Measurements from ENCODE around the gene TGM5.

TGM5 gene

DNA sequence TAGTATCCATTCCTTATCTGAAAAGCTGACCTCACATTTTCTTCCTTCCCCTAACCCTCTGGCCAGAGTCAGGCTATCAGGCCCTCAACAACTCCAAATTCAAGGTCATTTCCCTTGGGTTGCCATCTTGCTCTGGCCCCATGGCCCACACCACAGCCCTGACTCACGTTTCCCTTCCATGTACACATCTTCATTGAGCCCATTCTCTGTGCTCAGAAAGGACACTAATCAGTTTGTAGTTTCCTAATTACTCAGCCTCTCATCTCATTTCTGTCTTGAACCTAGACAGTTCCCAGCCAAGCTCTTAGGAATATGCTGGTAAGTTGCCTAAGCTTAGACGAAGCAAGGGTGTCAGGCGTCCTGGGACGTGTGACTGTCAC, 14.9 kb downstream of the TGM5 start:
- Histone ChIP-seq H3K27ac (ENCODE audit: low read depth, low read length) (no peak overlapping the region), H3K4me1 (ENCODE audit: control insufficient read depth, insufficient read depth, low read length) (no peaks in the 10 kb centered on the region), H3K27me3 (ENCODE audit: control insufficient read depth, insufficient read depth, low read length) (no peaks in the 10 kb centered on the region)

DNA sequence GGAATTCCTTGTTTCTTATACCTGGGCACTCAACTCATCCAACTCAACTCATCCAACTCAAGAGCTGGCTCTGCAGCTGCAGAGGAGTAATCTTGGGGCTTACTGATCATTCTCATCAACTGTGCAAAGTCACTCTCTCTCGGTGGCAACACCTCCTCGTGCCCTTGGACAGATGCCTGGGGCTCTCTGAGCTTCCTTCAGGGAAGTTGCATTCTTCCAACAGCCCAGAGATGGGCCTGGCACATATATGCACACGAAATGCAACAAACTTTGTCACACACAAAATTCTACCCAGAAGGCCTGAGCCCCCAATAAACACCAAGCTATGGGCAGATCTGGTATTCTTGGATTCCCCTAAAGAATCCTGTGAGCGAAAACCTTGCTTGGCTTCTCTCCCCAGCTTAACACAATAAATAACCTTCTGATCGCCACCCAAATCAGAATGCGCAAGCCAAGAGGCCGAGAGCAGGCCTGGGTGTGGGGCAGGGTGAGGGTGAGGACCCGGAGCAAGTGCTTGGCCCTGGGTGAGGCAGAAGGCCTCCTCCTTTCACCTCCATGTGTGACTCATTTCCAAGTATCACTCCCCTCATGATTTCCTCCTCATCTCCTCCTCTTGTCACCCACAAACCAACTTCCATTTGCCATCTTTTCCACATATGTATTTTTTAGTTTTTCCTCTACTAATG, 15.4 kb downstream of the TGM5 start:
- Histone ChIP-seq H3K4me3 (ENCODE audit: low read length) (no peak overlapping the region), H3K9ac (ENCODE audit: low read length) (no peak overlapping the region), H3K36me3 (ENCODE audit: control insufficient read depth, insufficient read depth, low read length) (no peaks in the 10 kb centered on the region), H3K4me1 (ENCODE audit: control insufficient read depth, insufficient read depth, low read length) (no peaks in the 10 kb centered on the region), H3K27me3 (ENCODE audit: control insufficient read depth, insufficient read depth, low read length) (no peaks in the 10 kb centered on the region), H3K27ac (ENCODE audit: low read depth, low read length) (no peak overlapping the region)

More for the DNA sequence above, 14.9 kb downstream of the TGM5 start:
- no peaks in the 10 kb centered on the region for H3K36me3 ChIP-seq (ENCODE audit: control insufficient read depth, insufficient read depth, low read length)
- no peak overlapping the region for H3K4me3 ChIP-seq (ENCODE audit: low read length)
- no peak overlapping the region for H3K9ac ChIP-seq (ENCODE audit: low read length)

DNA sequence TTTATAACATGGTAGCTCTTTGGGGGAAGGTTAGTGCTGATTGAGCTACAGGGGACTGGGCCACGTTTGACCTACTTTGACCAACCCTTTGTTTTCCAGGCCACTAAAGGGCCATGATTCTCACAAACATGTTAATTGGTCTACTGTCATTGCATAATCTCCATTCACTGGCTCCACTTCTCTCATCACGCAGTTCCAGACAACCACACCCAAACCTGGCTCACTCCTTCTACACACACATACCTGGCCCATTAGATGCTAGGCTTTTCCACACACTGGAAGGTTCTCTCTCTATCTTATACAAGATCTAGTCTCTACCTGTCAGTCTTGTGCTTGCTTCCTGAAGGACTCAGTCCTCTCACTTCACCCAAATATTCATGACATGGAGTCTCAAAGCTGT, 15.9 kb downstream of the TGM5 start:
- H3K9ac ChIP-seq (ENCODE audit: low read length): no peak overlapping the region
- H3K27ac ChIP-seq (ENCODE audit: low read depth, low read length): no peak overlapping the region
- no peaks in the 10 kb centered on the region for H3K4me1 ChIP-seq (ENCODE audit: control insufficient read depth, insufficient read depth, low read length)
- no peaks in the 10 kb centered on the region for H3K27me3 ChIP-seq (ENCODE audit: control insufficient read depth, insufficient read depth, low read length)
- H3K4me3 ChIP-seq (ENCODE audit: low read length): no peak overlapping the region
- no peaks in the 10 kb centered on the region for H3K36me3 ChIP-seq (ENCODE audit: control insufficient read depth, insufficient read depth, low read length)

DNA sequence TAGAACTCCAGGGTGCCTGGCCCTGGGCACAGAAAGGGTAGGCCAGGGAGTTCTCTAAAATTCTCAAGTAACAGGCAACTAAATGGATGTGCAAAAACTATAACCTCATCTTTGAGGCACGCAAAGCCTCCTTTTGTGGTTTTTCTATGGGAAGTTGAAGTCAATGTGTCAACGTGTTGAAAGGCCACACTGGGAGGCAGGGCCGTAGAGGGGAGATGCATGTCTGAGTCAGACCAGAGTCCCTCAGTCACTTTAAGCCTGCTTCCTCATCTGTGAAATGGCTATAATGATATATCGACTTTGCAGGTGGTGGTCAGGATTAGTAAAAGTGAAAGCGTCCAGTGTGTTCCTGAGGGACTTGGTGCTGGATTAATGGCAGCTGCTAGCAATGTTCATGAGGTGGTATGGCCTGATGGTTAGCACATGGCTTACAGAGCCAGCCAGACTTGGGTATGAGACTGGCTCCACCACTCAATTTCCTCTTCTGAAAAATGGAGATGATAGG, 17.0 kb downstream of the TGM5 start:
- no peaks in the 10 kb centered on the region for H3K27me3 ChIP-seq (ENCODE audit: control insufficient read depth, insufficient read depth, low read length)
- no peaks in the 10 kb centered on the region for H3K4me1 ChIP-seq (ENCODE audit: control insufficient read depth, insufficient read depth, low read length)
- no peak overlapping the region for H3K4me3 ChIP-seq (ENCODE audit: low read length)
- no peak overlapping the region for H3K27ac ChIP-seq (ENCODE audit: low read depth, low read length)
- no peaks in the 10 kb centered on the region for H3K36me3 ChIP-seq (ENCODE audit: control insufficient read depth, insufficient read depth, low read length)
- no peak overlapping the region for H3K9ac ChIP-seq (ENCODE audit: low read length)

DNA sequence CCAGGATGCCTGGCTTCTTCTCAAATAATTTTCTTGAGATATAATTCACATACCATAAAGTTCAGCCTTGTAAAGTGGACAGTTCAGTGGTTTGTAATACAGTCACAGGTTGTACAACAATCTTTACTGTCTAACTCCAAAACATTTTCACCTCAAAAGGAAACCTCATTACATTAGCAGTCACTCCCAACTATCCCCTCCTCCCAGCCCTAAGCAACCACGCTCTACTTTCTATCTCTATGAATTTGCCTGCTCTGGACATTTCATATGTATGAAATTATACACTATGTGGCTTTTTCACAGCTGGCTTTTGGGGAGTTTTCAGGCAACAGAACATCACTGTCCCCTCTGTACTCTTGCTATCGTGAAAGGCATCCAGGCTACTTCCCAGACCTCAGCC, 17.5 kb downstream of the TGM5 start:
- H3K27me3 ChIP-seq (ENCODE audit: control insufficient read depth, insufficient read depth, low read length): no peaks in the 10 kb centered on the region
- no peak overlapping the region for H3K4me3 ChIP-seq (ENCODE audit: low read length)
- no peaks in the 10 kb centered on the region for H3K36me3 ChIP-seq (ENCODE audit: control insufficient read depth, insufficient read depth, low read length)
- H3K27ac ChIP-seq (ENCODE audit: low read depth, low read length): no peak overlapping the region
- H3K9ac ChIP-seq (ENCODE audit: low read length): no peak overlapping the region
- H3K4me1 ChIP-seq (ENCODE audit: control insufficient read depth, insufficient read depth, low read length): no peaks in the 10 kb centered on the region

GRCh38 chr15:43246261-43246774, 20.4 kb downstream of the TGM5 start:
- Histone ChIP-seq H3K4me3 (ENCODE audit: low read length) (no peak overlapping the region), H3K9ac (ENCODE audit: low read length) (no peak overlapping the region), H3K27me3 (ENCODE audit: control insufficient read depth, insufficient read depth, low read length) (no peaks in the 10 kb centered on the region), H3K27ac (ENCODE audit: low read depth, low read length) (no peak overlapping the region), H3K36me3 (ENCODE audit: control insufficient read depth, insufficient read depth, low read length) (no peaks in the 10 kb centered on the region), H3K4me1 (ENCODE audit: control insufficient read depth, insufficient read depth, low read length) (no peaks in the 10 kb centered on the region)

- Histone ChIP-seq H3K4me3 (ENCODE audit: low read length) (no peak overlapping the region), H3K27me3 (ENCODE audit: control insufficient read depth, insufficient read depth, low read length) (no peaks in the 10 kb centered on the region), H3K9ac (ENCODE audit: low read length) (no peak overlapping the region), H3K36me3 (ENCODE audit: control insufficient read depth, insufficient read depth, low read length) (no peaks in the 10 kb centered on the region), H3K4me1 (ENCODE audit: control insufficient read depth, insufficient read depth, low read length) (no peaks in the 10 kb centered on the region), H3K27ac (ENCODE audit: low read depth, low read length) (no peak overlapping the region)
Observed at GRCh38 chr15:43244092-43244491, 22.6 kb downstream of the TGM5 start.

DNA sequence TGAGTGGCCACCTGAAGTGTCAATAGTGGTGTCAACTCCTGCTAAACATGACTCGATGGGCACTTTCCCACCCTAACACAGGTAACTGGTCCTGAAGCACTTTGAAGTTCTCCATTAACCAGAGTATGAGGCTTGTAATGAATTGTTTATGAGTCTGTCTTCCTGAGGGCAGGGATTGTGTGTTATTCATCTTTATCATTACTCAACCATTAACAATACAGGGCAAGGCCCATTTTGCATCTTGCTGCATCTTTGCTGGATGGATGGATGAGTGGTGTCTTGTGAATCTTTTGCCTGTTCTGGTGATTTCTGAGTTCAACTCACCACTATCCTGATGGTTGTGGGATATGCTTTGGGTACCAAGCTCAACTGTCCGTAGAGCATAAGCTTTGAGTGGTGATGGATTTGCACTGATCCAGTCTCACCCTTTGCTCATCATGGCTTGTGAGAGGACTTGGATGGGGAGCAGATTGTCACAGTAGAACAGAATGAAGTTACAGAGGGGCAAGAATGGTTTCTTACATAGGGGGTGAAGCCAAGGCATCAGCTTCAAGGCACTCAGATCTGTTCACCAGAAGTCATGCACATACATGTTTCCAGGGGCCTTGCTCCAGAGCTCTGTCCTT, 23.6 kb downstream of the TGM5 start:
- H3K4me1 ChIP-seq (ENCODE audit: control insufficient read depth, insufficient read depth, low read length): no peaks in the 10 kb centered on the region
- H3K27ac ChIP-seq (ENCODE audit: low read depth, low read length): no peak overlapping the region
- no peaks in the 10 kb centered on the region for H3K27me3 ChIP-seq (ENCODE audit: control insufficient read depth, insufficient read depth, low read length)
- H3K9ac ChIP-seq (ENCODE audit: low read length): no peak overlapping the region
- H3K4me3 ChIP-seq (ENCODE audit: low read length): no peak overlapping the region
- H3K36me3 ChIP-seq (ENCODE audit: control insufficient read depth, insufficient read depth, low read length): no peaks in the 10 kb centered on the region

DNA sequence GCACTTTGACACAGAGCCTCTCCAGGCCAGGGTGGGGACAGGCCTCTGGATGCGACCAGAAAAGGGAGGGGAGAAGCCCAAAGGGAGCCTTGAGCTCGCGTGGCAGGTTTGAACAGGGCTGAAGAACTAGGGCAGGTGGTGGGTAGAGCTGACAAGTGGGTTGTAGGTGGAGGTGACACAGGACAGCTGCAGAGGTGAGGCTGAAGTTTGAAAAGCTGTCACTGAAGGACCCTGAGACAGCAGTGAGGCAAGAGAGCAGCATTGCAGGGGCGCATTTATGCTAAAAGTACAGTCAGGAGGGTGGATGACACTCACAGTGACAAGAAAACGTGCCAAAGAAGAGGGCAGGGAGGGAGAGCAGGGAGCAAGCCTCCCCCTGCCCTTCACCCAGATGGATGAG, 24.1 kb downstream of the TGM5 start:
- Histone ChIP-seq H3K9ac (ENCODE audit: low read length) (no peak overlapping the region), H3K27ac (ENCODE audit: low read depth, low read length) (no peak overlapping the region), H3K4me3 (ENCODE audit: low read length) (no peak overlapping the region), H3K36me3 (ENCODE audit: control insufficient read depth, insufficient read depth, low read length) (no peaks in the 10 kb centered on the region), H3K27me3 (ENCODE audit: control insufficient read depth, insufficient read depth, low read length) (no peaks in the 10 kb centered on the region), H3K4me1 (ENCODE audit: control insufficient read depth, insufficient read depth, low read length) (no peaks in the 10 kb centered on the region)

DNA sequence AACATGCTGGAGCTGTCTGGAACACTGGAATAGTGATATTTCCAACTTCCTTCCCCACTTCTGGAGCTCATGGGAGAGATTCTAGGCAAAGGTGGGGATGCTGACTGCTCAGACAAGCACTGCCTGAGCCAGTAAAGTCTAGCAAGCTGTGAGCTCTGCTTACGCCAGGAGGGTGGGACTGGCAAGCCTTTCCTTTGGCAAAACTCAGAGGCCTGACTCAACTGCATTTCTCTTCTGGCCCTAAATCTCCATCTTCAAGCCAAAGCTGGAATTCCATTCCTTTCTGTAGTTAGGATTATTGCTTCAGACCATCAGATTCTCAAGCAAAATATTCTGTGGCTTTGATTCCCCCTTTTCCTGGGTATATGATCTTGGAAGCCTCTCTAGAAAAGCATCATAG, 25.6 kb downstream of the TGM5 start:
- Histone ChIP-seq H3K36me3 (ENCODE audit: control insufficient read depth, insufficient read depth, low read length) (no peaks in the 10 kb centered on the region), H3K27me3 (ENCODE audit: control insufficient read depth, insufficient read depth, low read length) (no peaks in the 10 kb centered on the region), H3K4me3 (ENCODE audit: low read length) (no peak overlapping the region), H3K27ac (ENCODE audit: low read depth, low read length) (no peak overlapping the region), H3K4me1 (ENCODE audit: control insufficient read depth, insufficient read depth, low read length) (no peaks in the 10 kb centered on the region), H3K9ac (ENCODE audit: low read length) (no peak overlapping the region)

GRCh38 chr15:43239732-43240491, 26.8 kb downstream of the TGM5 start:
- Histone ChIP-seq H3K4me3 (ENCODE audit: low read length) (no peak overlapping the region), H3K27me3 (ENCODE audit: control insufficient read depth, insufficient read depth, low read length) (no peaks in the 10 kb centered on the region), H3K27ac (ENCODE audit: low read depth, low read length) (no peak overlapping the region), H3K9ac (ENCODE audit: low read length) (no peak overlapping the region), H3K4me1 (ENCODE audit: control insufficient read depth, insufficient read depth, low read length) (no peaks in the 10 kb centered on the region), H3K36me3 (ENCODE audit: control insufficient read depth, insufficient read depth, low read length) (no peaks in the 10 kb centered on the region)

DNA sequence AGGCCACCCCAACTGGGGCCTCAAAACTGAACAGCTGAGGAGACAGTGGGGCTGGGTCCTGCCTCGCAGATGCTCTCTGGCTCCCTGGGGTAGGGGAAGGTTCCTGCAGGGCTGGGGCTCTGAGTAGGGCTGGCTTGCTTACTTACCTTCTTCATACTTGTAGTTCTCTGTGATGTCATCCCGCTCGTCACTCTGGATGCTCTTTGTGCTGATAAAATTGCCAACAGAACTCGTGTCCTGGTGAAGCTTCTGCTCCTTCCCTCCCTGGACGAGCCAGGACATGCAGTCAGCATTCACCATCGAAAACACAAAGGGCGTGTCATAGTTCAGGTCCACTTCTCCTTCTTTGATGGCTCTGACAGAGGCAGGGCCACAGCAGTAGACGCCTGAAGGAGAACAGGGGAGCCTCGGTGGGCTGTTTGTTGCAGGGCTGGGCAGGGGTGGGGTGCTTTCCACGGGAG, 28.0 kb downstream of the TGM5 start:
- Histone ChIP-seq H3K9ac (ENCODE audit: low read length) (no peak overlapping the region), H3K27me3 (ENCODE audit: control insufficient read depth, insufficient read depth, low read length) (no peaks in the 10 kb centered on the region), H3K27ac (ENCODE audit: low read depth, low read length) (no peak overlapping the region), H3K4me3 (ENCODE audit: low read length) (no peak overlapping the region), H3K4me1 (ENCODE audit: control insufficient read depth, insufficient read depth, low read length) (no peaks in the 10 kb centered on the region), H3K36me3 (ENCODE audit: control insufficient read depth, insufficient read depth, low read length) (no peaks in the 10 kb centered on the region)

Data from rectal smooth muscle tissue (tissue), 1 donor.